MM.1S (cell line): ENCODE results near the gene GPHN.

ENCODE experiments used
- EZH2 ChIP-seq: fragments of 300-600 bp; sonication (generic); optimal IDR thresholded peaks from 2 replicates; pipeline ENCODE3; 2017; ENCODE audit warnings: low read depth, mild to moderate bottlenecking, antibody characterized with exemption, low read length, mixed read lengths
- EZH2phosphoT487 ChIP-seq: fragments of 300-600 bp; sonication (generic); IDR thresholded peaks from 2 replicates; pipeline ENCODE4 v1.6.1; 2018; ENCODE audit warnings: antibody characterized with exemption, low read length
- TF ChIP-seq, protein P1 (sequence below): fragments of 300-600 bp; sonication (generic); IDR thresholded peaks from 2 replicates; pipeline ENCODE4 v1.5.1; 2016; ENCODE audit warnings: antibody characterized with exemption, low read length, mixed read lengths

DNA sequence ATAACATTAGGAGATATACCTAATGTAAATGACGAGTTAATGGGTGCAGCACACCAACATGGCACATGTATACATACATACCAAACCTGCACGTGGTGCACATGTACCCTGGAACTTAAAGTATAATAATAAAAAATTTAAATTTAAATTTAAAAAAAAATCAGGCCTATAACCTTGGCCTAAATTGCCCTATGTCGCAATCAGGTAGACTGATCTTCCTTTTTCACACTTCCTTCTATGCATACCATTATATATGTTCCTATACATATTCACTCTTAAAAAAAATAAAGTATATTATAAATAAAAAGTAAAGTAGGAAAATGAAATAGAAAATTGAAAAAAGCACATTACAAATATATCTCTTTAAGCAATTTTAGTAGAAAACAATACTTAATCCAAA is 563.6 kb downstream of the GPHN start:
- TF ChIP-seq, protein P1, sequence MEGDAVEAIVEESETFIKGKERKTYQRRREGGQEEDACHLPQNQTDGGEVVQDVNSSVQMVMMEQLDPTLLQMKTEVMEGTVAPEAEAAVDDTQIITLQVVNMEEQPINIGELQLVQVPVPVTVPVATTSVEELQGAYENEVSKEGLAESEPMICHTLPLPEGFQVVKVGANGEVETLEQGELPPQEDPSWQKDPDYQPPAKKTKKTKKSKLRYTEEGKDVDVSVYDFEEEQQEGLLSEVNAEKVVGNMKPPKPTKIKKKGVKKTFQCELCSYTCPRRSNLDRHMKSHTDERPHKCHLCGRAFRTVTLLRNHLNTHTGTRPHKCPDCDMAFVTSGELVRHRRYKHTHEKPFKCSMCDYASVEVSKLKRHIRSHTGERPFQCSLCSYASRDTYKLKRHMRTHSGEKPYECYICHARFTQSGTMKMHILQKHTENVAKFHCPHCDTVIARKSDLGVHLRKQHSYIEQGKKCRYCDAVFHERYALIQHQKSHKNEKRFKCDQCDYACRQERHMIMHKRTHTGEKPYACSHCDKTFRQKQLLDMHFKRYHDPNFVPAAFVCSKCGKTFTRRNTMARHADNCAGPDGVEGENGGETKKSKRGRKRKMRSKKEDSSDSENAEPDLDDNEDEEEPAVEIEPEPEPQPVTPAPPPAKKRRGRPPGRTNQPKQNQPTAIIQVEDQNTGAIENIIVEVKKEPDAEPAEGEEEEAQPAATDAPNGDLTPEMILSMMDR: no peak
- TF ChIP-seq EZH2: no peak
- no peak for TF ChIP-seq EZH2phosphoT487
